NCI-H524 (cell line): Measurements from ENCODE around the gene BAIAP2L2.
"Not testable (repeated sequence)": the region's sequence is repeated elsewhere in the genome, so short reads cannot be mapped to it uniquely, and the experiment has no call there.

Experiments
- DNase-seq, 2 experiments: peaks; one replicate each; lab custom pipeline; 2025; lab: John Stamatoyannopoulos, UW

Gene BAIAP2L2

DNA sequence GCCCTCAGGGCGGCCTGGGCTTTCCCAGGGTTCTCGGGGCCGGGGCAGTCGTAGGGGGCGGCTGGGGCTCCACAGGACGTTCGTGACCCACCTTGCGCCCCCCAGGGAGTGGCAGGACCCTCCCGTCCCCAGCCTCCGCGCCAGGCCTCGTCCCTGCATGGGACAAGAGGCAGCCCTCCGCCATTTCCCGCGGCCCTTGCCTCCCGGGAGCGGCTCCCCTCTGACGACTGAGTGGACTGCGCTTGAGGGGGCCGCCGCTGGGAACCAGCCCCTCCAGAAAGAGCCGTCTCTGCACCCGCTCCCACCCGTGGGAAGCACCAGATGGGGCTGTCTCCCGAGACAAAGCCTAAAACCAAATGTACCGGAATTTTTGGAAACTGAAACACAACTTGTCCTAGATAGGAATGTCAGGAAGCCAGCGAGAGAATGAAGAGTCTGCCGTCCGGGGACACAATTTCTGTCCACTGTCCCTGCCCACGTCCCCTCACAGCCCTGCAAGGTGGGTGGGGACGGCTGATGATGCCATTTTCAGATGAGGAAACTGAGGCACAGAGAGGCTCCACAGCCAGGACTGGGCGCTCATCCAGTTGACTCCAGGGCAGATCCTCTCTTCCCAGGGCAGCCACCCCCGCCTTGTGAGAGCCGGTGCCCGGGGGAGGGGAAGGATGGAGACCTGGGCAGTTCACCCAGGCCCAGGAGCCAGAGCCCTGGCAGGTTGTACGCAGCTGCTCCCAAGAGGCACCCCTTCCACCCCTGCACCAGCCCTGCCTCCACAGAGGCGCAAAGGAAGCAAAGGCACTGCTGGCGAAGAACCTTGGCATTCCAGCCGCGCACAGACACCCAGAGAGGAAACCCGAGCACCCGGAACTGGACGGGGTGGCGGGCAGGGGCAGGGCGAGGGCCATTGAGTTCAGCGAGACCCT, 71.3 kb downstream of the BAIAP2L2 start:
- no peak for DNase-seq

DNA sequence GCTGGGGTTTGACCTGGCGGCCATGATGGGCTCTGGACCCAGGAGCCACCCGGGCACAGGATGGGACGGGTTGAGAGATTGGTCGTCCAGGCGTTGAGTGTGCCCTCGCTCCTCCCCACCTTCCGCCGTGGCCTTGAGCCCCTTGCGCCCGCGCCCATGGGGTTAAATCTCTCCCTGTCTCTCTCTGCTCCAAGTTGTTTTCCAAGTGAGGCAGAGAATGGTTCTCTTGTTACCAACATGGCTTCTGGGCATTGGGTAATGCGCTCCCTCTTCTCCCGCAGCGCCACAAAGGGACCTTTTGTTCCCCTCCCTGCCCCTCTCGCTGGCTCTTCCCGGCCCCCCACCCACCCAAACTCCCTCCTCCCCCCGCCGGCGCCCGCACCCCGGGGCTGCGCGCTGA, 72.1 kb downstream of the BAIAP2L2 start:
- DNase-seq, result no peak

DNA sequence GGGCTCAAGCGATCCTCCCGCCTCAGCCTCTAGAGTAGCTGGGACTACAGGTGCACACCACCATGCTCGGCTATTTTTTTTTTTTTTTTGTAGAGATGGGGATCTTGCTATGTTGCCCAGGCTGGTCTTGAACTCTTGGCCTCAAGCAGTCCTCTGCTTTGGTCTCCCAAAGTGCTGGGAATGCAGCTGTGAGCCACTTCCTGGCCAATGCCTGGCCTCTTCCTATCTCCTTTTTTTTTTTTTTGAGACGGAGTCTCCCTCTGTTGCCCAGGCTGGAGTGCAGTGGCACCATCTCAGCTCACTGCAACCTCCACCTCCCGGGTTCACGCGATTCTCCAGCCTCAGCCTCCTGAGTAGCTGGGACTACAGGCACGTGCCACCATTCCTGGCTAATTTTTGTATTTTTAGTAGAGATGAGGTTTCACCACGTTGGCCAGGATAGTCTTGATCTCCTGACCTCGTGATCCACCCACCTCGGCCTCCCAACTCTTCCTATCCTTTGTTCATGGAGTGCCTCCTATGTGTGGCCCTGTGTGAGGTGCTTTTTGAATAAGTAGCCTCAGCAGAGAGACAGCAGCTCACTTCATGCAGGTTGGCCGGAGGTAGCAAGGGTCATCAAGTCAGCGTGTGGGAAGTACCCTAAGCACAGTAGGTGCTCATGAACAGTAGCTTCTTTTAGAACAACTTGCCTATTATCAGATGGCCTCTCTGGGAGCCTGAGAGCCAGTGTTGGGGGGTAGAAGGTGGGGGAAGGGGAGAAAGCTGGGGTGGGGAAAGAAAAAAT, 72.9 kb downstream of the BAIAP2L2 start:
- not testable (repeated sequence) for DNase-seq

GRCh38 chr22:38036392-38037062, 74.0 kb downstream of the BAIAP2L2 start:
- no peak for DNase-seq

GRCh38 chr22:38035530-38035885, 75.0 kb downstream of the BAIAP2L2 start:
- no peak for DNase-seq
